Activated CD4-positive, CD25-positive, alpha-beta regulatory T cell (primary cell): Measurements from ENCODE around the gene TBC1D2.
"Not testable (repeated sequence)": the region's sequence is repeated elsewhere in the genome, so short reads cannot be mapped to it uniquely, and the experiment has no call there.

ENCODE experiments used
- DNase-seq, 4 experiments: peaks; one replicate each; lab custom pipeline; 2025; lab: John Stamatoyannopoulos, UW

Gene TBC1D2

DNA sequence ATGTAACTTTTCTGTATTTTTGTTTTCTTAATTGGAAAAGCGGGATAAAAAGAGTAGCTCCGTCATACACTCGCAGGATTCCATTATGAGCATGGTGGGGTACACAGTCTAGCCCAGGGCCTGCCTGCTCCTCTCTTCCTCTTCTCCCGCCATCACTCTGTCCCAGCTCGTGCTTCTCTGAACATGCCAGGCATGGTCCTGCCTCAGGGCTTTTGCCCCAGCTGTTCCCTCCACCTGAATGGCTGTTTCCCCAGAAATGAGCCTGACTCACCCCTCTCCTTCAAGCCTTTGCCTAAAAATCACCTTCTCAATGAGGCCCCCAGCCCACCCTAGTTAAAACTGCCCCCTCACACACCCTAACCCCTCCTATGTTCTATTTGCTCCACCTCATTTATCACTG, 67.5 kb downstream of the TBC1D2 start:
- no peak for DNase-seq

DNA sequence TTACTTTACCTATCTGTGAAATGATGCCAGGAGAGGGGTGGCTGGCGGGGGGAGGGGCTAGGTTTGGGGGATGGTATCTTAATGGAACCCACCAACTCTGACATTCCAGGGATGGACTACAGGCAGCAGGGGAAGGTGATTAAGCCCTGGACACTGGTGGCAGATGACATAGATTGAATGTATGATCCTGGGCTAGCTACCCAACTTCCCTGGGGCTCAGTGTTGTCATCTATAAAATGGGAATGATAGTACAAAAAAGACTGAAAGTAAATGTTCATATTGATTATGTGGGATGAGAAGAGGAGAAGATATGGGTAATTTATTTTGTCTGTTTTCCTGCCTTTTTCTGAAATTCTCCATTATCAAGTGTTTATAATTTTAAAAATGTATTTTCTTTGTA, 69.2 kb downstream of the TBC1D2 start:
- no peak for DNase-seq

DNA sequence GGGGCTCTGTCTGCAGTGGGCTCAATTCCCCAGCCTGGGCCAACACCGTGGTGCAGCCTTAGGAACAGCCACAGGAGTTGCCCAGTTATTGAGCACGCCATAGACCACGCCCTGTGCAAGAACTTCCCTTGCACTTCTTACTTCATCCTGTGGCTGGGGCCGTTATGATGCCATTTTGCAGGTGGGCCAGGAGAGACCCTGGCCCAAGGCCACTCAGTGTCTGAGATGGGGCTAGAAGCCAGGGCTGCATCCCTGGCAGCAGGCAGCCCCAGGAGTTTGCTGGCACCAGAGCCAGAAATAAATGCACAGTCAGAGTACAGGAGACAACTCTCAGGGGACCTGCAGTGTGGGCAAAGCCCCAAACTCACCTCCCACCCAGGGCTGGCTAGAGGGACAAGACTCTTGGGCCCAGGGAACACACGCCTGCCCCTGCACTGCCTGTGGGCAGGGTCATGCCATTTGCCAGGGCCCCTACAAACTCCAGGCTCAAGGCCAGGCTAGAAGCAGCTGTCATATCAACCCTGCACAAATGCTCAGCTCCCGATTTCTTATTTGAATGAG, 69.8 kb downstream of the TBC1D2 start:
- no peak for DNase-seq

DNA sequence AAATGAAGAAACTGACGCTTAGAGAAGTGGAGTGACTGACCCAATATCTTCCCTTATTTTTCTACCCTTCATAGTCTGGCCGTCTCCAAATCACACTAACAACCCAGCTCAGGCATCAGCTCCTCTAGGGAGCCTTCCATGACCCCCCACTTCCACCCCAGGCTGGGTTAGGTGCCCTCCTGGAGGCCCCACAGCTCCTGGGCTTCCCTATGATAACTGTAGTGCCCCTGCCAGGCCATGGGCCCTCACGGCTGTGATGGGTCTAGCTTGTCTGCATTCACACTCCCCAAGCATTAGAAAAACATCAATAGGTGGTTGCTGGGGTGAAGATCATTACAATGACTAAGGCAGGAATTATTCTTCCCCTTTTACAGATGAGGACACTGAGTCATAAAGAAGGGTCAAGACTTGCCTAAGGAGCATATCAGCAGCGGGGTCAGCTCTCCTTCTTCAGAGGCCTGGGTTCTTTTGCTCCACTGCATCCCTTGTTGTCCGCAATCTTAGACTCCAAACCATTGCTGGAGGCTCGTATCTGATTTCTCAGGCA, 70.4 kb downstream of the TBC1D2 start:
- DNase-seq, result no peak

DNA sequence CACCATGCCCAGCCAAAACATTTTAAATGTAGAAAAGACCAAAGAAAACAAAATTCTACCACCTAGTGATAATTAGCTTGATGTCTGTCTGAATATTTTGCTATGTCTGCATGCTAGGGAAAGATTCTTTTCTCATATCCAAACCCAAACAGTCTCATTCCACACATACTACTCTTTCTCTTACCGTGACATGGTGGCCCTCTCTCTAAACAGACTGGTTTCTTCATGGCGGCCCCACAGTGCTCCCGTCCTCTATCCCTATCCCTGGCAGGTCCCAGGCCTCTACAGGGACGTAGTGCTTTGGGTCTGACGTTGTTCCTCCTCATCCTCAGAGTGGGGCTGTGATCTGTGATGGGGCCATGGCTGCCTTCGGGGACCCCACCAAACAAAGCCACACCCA, 71.1 kb downstream of the TBC1D2 start:
- DNase-seq, result no peak

DNA sequence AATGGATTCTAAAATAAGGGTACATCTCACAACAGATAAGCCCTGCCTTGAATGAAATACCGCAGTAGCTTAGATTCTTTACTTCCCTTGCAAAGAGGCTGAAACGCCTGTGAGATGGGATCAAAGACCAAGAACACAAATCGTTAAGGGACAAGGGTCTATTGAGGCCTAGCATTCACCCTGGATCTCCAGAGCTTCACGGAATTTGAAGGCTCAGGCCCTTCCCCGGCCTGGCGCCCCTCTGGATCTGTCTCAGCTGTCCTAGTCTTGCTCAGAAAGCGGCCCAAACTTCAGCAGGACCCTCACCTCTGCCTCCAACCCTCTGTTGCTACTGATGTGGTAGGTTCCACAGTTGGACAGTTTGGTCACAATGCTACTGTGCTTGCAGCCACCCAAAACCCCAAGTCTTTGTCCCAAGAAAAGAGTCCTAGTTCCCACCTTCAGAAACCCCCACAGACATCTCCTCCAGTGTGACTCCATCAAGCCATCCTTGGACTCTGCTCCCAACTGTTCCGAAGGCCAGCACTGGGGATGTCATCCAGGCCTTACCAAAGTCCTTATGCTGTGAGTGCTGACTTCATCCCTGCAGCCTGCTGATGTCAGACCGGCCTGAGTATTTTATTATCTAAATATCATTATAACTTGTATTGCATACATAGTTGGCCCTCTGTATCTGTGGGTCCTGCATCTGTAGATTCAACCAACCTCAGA, 72.4 kb downstream of the TBC1D2 start:
- DNase-seq, result no peak

DNA sequence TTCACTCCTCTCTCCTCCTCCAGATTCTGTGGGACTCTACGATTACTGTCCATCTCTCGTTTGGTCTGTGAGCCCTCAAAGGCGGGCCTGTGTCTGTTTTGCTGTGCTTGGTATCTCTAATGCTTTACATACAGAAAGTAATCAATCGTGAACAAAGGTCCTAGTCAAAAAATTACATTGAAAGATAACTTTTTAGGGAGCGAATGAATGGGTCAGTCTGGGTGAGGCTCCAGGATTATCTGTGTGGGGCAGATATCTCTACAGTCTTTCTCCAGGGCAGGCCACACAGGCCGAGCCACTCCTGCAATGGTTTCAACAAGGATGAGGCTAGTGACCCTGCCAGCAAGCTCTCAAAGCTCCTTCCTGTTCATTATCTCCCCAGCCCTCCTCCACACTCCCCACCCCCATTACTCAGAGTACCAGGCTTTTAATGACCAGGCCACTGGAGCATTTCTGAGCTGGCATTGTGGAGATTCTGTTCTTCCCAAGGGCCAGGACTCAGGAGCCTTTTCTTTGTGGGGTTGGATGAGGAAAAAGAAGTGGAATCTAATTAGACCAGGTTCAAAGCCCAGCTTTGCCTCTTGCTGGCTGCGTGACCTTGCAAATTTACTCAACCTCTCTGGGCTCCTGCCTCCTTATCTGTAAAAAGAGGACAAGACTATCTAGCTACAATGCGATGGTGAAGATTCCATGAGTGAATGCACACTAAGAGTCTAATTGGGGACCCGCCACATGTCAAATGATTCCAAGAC, 73.2 kb downstream of the TBC1D2 start:
- DNase-seq, result no peak

DNA sequence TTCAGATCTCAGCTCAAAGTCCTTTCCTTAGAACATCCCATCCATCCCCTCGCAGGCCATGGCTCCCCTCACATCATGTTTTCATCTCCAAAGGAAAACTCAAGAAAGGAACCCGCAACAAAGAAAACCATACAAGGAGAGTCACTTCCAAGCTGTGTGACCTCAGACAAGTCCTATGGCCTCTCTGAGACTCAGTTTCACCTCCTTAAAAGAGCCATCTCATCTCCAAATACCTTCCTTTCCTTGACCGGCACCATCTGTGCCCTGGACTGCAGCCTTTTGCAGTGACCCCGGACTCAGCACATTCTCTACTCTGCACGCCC, 73.7 kb downstream of the TBC1D2 start:
- no peak for DNase-seq

DNA sequence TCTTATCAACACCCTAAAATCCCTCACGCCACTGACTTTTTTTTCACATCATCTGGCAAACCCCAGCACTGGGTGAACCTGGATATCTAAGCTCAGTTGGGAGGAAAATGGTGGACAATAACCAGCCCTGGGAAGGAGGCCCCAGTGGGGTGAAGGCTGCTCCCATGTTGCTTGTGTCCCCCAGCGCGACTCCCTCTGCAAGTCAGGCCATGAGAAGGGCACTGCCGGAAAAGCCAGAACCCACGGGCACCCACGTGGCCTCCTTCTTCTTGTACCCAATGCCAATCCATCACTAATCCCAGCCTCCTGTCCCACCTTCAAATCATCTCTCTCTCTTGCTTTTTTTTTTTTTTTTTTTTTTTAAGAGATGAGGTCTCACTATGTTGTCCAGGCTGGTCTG, 74.5 kb downstream of the TBC1D2 start:
- no peak for DNase-seq

DNA sequence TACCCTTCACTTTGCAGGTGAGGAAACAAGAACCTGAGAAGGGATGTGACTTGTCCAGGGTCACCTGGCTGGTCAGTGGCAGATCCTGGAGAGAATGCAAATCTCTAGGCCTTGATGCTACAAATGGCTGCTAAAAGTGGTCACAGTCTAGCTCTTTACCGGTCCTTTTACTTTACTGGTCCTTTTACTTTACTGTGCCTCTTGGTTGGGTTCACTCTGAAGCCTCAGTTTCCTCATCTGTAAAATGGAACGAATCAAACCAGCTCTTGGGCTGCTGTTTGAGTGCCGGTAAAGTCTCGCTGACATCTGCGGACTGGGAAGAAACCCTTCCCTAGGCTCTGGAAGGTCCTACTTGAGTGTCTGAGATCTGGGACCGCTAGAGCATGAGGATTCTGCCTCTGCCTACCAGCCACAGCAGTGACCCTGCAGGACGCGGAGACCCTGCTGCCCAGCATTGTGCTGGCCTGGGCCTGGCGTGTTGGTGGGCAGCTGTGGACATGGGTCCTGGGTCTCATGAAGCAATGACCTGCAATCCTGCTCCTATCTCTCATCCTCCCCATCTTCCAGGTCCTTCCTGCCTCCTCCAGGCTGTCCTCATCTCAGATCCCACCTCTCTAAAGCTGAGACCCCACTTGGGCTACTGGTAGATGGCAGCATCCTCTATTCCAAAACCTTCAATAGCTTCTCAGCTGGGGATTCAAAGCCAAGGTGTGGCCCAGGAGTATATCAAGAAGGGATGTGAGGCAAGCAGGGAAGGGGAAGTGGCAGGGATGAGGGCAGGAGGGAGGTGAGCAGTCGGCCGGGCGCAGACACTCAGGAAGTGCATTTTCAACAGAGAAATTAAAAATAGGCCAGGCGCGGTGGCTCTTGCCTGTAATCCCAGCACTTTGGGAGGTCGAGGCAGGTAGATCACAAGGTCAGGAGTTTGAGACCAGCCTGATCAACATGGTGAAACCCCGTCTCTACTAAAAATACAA, 76.3 kb downstream of the TBC1D2 start:
- no peak for DNase-seq

DNA sequence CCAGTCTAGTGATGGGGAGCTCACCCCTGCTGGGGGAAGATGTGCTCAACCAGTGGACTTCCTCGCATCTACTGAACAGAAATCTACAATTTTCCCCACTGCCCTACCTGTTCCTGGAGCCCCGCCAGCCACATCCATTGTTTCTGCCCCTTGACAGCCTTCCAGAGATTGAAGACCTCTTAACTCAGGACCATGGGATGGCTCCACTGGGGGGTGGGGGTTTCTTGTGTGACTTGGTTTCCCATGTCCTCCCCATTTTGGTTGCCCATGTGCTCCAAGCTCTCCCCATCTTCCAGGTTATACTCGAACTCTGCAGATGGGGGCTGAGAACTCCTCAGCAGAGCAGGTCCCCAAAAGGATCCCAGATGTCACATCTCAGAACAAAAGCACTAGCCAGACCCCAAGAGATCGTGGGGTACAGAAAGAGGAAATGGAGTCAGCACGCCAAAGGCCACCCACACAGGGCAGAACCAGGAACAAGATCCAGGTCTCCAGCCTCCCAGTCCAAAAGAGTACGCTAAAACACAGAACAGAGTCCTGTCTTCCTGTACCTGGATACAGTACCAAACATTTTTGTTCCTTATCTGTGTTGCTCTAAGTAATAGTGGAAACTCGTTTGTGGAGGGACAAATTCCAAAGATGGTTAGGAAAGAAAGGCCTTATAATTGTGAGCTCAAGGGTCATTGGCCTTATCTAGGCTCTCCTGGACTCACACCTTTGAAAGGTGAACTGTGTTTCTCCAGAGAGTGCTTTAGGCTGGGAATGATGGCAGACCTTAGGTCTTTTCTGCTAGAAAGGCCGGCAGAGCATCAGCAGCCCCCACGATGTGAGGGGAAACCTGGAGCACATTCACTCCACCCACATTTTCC, 78.8 kb downstream of the TBC1D2 start:
- no peak for DNase-seq

DNA sequence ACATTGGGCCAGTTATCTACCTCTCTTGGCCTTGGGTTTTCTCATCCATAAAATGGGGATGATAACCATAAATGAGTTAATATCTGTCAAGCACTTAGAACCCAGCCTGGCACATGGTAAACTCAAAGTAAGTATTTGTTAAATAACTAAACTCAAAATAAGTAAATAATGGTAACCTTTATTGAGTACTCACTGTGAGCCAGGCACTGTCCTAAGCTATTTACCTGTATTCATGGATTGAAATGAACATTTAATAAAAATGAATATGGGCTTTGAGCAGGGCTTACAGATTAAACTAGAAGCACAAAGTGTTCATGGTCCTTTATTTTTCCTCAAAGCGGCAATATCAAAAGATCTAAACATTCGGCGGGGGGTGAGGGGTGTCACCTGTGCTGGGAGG, 79.7 kb downstream of the TBC1D2 start:
- DNase-seq, result no peak

DNA sequence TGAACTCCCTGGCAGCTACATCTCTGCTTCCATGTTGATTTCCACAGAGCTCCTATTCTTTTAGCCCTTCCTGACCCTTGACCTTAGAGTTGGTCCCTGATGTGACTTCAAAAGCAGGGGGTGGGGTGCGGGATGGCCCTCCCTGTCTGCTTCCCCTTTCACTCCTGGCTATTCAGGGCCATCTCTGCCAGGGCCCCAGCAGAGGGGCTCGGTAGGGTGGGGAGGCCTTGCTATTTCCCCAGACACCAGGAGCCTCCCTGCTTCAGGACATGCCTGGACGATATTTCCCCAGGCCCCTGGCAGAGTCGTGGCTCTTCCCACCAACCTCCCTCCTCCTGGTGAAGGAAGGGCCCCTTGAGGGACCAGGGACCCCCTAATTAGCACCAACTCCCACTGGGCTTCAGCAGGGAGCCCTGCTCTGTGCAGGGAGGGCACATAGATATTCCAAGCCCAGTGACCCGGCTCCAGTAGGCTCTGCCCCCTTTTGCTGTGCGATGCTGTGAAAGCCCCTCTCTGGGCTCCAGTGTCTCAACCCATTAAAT, 80.3 kb downstream of the TBC1D2 start:
- no peak for DNase-seq

DNA sequence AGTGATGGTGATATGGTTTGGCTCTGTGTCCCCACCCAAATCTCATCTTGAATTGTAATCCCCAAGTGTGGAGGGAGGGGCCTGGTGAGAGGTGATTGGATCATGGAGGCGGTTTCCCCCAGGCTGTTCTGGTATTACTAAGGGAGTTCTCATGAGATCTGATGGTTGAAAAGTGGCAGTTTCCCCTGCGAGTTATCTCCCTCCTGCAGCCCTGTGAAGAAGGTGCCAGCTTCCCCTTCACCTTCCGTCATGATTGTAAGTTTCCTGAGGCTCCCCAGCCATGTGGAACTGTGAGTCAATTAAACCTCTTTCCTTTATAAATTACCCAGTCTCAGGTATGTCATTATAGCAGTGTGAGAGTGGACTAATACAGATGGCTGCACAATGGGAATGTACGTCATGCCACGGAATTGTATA, 80.9 kb downstream of the TBC1D2 start:
- DNase-seq, result not testable (repeated sequence)

DNA sequence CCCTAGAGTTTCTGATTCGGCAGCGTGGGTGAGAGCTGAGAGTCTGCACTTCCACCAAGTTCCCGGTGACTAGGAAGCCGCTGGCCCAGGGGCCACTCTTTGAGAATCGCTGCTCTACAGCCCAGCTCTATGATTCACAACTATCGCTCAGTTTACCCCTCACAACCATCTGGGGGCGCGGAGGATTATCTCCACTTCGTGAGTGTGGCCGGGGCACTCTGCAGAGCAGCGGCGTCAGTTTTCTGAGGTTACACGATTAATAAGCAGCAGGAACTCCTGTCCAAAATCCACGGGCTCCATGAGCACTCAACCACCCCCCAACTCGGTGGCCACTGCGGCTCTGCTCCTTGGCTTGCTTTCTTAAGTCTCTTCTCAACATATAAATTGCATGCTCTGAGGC, 82.3 kb downstream of the TBC1D2 start:
- DNase-seq, result no peak

DNA sequence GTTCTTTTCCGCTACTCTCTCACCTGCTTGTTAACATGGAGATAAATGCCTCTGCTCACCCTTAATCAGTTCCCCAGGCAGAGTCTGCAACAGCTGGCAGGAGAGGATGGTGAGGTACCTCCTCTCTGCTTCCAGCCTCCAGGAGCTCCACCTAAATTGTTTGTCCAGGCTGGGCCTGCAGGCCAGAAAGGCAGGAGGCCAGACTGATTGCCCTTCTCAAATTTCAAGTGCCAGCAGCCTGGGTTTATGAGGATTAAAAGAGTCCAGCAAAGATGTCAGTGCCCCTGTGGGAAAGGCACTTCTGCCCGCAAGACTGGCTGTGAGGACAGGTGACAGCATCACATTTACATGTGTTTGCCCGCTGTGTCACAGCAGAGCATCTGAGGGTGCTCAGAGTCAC, 82.8 kb downstream of the TBC1D2 start:
- no peak for DNase-seq

DNA sequence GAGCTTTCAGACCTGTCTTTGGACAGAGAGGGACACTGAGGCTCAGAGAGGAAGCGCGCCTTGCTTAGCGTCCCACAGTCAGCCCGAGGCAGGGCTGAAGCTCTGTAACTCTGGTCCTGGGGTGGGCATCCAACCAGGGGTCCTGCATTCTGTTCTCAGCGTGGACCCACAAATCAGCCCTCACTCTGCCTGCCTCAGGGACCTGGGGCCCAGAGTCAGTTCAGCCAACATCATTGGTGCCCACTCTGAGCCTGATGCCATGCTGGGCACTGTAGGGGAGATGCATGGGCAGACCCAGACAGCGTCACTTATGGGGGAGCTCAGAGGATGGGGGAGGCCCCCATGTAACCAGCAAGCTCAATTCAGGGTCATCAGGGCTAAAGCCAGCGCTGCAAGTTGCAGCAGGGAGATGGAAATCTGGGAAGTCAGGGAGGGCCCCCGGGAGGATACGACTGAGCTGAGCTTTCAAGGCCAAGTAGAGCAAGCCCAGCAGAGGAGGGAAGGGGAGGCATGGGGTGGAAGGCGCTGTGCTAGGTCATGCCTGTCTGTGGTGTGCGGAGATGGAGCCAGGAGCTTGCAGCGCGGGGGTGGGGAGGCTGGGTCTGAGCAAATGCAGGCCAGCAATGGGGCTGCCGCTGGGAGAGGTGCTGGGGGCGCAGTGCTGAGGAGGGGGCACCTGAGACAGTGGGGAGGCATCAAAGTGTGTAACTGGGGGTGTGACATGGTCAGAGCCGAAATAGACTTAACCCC, 84.1 kb downstream of the TBC1D2 start:
- no peak for DNase-seq

DNA sequence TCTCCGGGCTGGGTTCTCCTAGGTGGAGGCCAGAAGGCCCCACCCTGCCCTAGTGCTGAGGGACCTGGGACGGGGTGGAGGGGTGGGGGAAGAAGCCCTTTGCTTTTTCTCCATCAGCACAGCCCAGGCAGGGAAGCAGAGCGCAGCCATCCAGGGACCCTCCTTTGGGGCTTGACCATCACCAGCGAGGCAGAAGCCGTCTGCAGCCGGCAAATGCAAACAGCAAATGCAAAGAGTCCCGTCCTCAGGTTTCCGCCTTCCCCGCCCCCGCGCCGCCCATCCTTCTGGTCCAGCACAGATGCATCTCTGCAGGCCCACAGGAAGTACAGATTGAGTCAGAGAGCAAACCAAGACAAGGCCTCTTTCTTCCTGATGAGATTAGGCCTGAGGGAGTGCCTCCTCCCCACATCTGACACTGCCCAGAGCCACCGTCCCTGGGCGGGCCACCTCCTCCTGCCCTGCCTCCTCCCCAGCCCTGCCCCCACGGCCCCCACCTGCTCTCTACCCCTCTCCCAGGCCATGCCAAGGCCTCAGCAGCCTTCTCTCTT, 86.4 kb downstream of the TBC1D2 start:
- DNase-seq, result no peak

DNA sequence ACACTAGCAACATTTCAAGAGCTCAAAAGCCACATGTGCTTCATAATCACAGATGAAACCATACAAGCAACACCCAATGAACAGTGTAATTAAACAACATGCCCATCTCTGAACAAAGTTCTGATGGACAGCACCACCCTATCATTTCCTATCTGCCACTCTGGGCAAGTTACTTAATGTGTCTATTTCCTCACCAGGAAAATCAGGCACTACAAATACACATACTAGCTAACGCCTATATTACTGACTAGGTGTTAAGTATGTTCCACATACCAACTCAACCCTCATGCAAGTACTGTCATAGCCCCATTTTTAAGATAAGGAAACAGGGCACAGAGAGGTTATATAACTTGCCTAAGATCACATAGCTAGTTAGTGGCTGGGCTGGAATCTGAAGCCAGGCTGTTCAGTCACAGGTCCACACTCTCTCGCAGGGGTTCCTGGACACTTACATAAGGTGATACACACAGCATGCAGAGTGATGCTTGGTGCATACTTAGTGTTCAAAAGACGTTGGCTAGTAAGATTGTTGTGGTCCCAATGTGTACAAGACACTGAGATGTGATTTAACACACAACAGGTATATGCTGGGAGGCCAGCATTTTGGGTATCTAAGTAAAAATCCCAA, 87.2 kb downstream of the TBC1D2 start:
- no peak for DNase-seq
